Activated naive CD4-positive, alpha-beta T cell treated with anti-CD3 and anti-CD28 coated beads, Interleukin-2, amount 50 U/mL, for 16 hours (primary cell): ENCODE results near the gene GPR137.
"Not testable (repeated sequence)": the region's sequence is repeated elsewhere in the genome, so short reads cannot be mapped to it uniquely, and the experiment has no call there.

Source experiments
- DNase-seq: peaks from one replicate; pipeline ENCODE4 v3.0.0-alpha.2; 2020

GPR137 gene

GRCh38 chr11:64323984-64324383, 38.3 kb downstream of the GPR137 start:
- DNase-seq, result not testable (repeated sequence)

- DNase-seq, result no peak
These were observed 39.2 kb downstream of the GPR137 start for GRCh38 chr11:64324692-64325469.

- no peak for DNase-seq
These were observed 41.7 kb downstream of the GPR137 start for GRCh38 chr11:64327375-64327774.

GRCh38 chr11:64327993-64328392, 42.3 kb downstream of the GPR137 start:
- DNase-seq, result no peak

GRCh38 chr11:64330888-64331287, 45.2 kb downstream of the GPR137 start:
- DNase-seq, result no peak

- DNase-seq, result peak; percentile 59
These were observed 46.1 kb downstream of the GPR137 start for GRCh38 chr11:64331569-64332371.

- DNase-seq, result no peak
These were observed 47.9 kb downstream of the GPR137 start for GRCh38 chr11:64333556-64333955.

- no peak for DNase-seq
These were observed 49.4 kb downstream of the GPR137 start for GRCh38 chr11:64334764-64335735.

GRCh38 chr11:64337538-64338249, 52.0 kb downstream of the GPR137 start:
- no peak for DNase-seq

- no peak for DNase-seq
These were observed 53.1 kb downstream of the GPR137 start for GRCh38 chr11:64338716-64339115.
